CD14-positive monocyte (primary cell): ENCODE results near the gene SLC22A6. TPM values are rescaled to one million over a fixed set of nuclear protein-coding genes. Genes with fewer than 3 reads are reported as not detected.

Source experiments
- DNase-seq, 3 donors: peaks; one replicate each; pipeline ENCODE4 v3.0.0-alpha.2; 2011 to 2022
- H2AFZ ChIP-seq: 2 replicates; pipeline ENCODE4 v1.6.0; 2012; ENCODE audit warnings: mild to moderate bottlenecking, low read depth, low read length, inconsistent platforms; ENCODE audit not compliant: insufficient read depth, poor library complexity, severe bottlenecking
- H3K27ac ChIP-seq, 2 donors: 1 replicate in 1 of 2; 2 replicates in 1 of 2; pipeline ENCODE4 v1.5.1; 2012 to 2013; ENCODE audit warnings: low read length in 2 of 2, control low read depth in 1 of 2, inconsistent platforms in 1 of 2, low read depth in 1 of 2, mild to moderate bottlenecking in 1 of 2
- H3K27me3 ChIP-seq, 2 donors: one replicate each; pipeline versions ENCODE4 v1.6.0 to v1.6.1; 2011 to 2013; ENCODE audit warnings: low read length in 2 of 2; ENCODE audit not compliant: control insufficient read depth in 2 of 2, insufficient read depth in 2 of 2
- H3K36me3 ChIP-seq, 2 donors: replicated peaks in 1 of 2; 1 replicate in 1 of 2; 2 replicates in 1 of 2; pipeline versions ENCODE4 v1.5.1 to v1.6.1; 2012 to 2013; ENCODE audit warnings: low read length in 2 of 2, control low read depth in 1 of 2, inconsistent platforms in 1 of 2, mild to moderate bottlenecking in 1 of 2; ENCODE audit not compliant: insufficient read depth in 2 of 2, control insufficient read depth in 1 of 2
- H3K4me1 ChIP-seq, 2 donors: 1 replicate in 1 of 2; 2 replicates in 1 of 2; pipeline versions ENCODE4 v1.5.1 to v1.6.1; 2012 to 2013; ENCODE audit warnings: low read length in 2 of 2, control low read depth in 1 of 2, inconsistent platforms in 1 of 2, mild to moderate bottlenecking in 1 of 2, moderate library complexity in 1 of 2; ENCODE audit not compliant: insufficient read depth in 2 of 2, control insufficient read depth in 1 of 2
- H3K4me2 ChIP-seq: replicated peaks from 2 replicates; pipeline ENCODE3; 2012; ENCODE audit warnings: low read length, moderate library complexity, mild to moderate bottlenecking; ENCODE audit not compliant: poor library complexity, severe bottlenecking; ENCODE audit errors: extremely low read depth
- H3K4me3 ChIP-seq, 3 experiments: fragments of 200-600 bp in 1 of 3; sonication (generic) in 1 of 3; replicated peaks in 1 of 3; 1 replicate in 2 of 3; 2 replicates in 1 of 3; pipeline ENCODE4 v1.5.1; 2011 to 2013; ENCODE audit warnings: low read length in 3 of 3, mild to moderate bottlenecking in 3 of 3, control low read depth in 2 of 3, low read depth in 2 of 3, inconsistent platforms in 1 of 3, moderate library complexity in 1 of 3
- H3K79me2 ChIP-seq: 2 replicates; pipeline ENCODE4 v1.6.0; 2012; ENCODE audit warnings: mild to moderate bottlenecking, control low read depth, inconsistent platforms, low read length, moderate library complexity; ENCODE audit not compliant: insufficient read depth
- H3K9ac ChIP-seq: 2 replicates; pipeline ENCODE4 v1.6.0; 2017; ENCODE audit warnings: low read length, mild to moderate bottlenecking; ENCODE audit not compliant: insufficient read depth, poor library complexity, severe bottlenecking
- H3K9me3 ChIP-seq, 2 donors: replicated peaks in 1 of 2; 1 replicate in 1 of 2; 2 replicates in 1 of 2; pipeline versions ENCODE4 v1.5.1 to v1.6.1; 2012 to 2013; ENCODE audit warnings: low read length in 2 of 2, control low read depth in 1 of 2; ENCODE audit not compliant: control insufficient read depth in 1 of 2, insufficient read depth in 1 of 2
- H4K20me1 ChIP-seq: 2 replicates; pipeline ENCODE4 v1.6.0; 2012; ENCODE audit warnings: mild to moderate bottlenecking, low read length, control low read depth, moderate library complexity; ENCODE audit not compliant: insufficient read depth
- H3K27ac Mint-ChIP-seq, 7 donors: one replicate each; pipeline ENCODE4 v1.8.0; 2020; ENCODE audit warnings: mild to moderate bottlenecking in 7 of 7, mixed read lengths in 7 of 7, moderate library complexity in 6 of 7, inconsistent platforms in 2 of 7
- H3K27me3 Mint-ChIP-seq, 3 donors: one replicate each; pipeline ENCODE4 v1.8.0; 2021 to 2022; ENCODE audit warnings: low read depth in 3 of 3, mild to moderate bottlenecking in 3 of 3, mixed read lengths in 3 of 3, moderate library complexity in 3 of 3, inconsistent platforms in 1 of 3
- H3K36me3 Mint-ChIP-seq, 2 donors: one replicate each; pipeline ENCODE4 v1.8.0; 2020; ENCODE audit warnings: mixed read lengths in 2 of 2, inconsistent platforms in 1 of 2, mild to moderate bottlenecking in 1 of 2
- H3K4me1 Mint-ChIP-seq: one replicate; pipeline ENCODE4 v1.8.0; 2020; ENCODE audit warnings: mild to moderate bottlenecking, mixed read lengths
- H3K4me3 Mint-ChIP-seq, 2 donors: one replicate each; pipeline ENCODE4 v1.8.0; 2020; ENCODE audit warnings: mild to moderate bottlenecking in 2 of 2, mixed read lengths in 2 of 2, moderate library complexity in 1 of 2
- H3K9me3 Mint-ChIP-seq, 7 donors: one replicate each; pipeline ENCODE4 v1.8.0; 2020 to 2022; ENCODE audit warnings: mixed read lengths in 7 of 7, mild to moderate bottlenecking in 6 of 7, moderate library complexity in 6 of 7, inconsistent platforms in 2 of 7
- WGBS: methylation state at CpG from one replicate; pipeline ENCODE4 v1.1.5; 2013; ENCODE audit warnings: missing lambda C conversion rate; ENCODE audit not compliant: insufficient coverage; 5-methylcytosine and 5-hydroxymethylcytosine counted together
- intact Hi-C, 2 donors: fragments of 100-400 bp; cut with micrococcal nuclease; formaldehyde crosslinking; loops; one replicate each; pipeline versions ENCODE4 v1.15.0 to v1.15.1; 2023
- polyA plus RNA-seq, 3 donors: library from polyadenylated mRNA; depleted of rRNA in 1 of 3; unstranded in 2 of 3; stranded (reverse) in 1 of 3; fragments of 300-500 nt in 2 of 3; fragments of >200 nt in 1 of 3; fragmentation: Illumina TruSeq in 2 of 3; gene quantifications; 1 replicate in 2 of 3; 2 replicates in 1 of 3; pipeline ENCODE4 v1.2.3, GENCODE V29; 2012 to 2021
- TF ChIP-seq, protein P1 (sequence below): fragments of 200-600 bp; IDR thresholded peaks from one replicate; pipeline ENCODE4 v1.8.0; 2022; ENCODE audit warnings: antibody characterized with exemption, mild to moderate bottlenecking

SLC22A6 gene
- polyA plus RNA-seq, 3 donors: not detected

DNA sequence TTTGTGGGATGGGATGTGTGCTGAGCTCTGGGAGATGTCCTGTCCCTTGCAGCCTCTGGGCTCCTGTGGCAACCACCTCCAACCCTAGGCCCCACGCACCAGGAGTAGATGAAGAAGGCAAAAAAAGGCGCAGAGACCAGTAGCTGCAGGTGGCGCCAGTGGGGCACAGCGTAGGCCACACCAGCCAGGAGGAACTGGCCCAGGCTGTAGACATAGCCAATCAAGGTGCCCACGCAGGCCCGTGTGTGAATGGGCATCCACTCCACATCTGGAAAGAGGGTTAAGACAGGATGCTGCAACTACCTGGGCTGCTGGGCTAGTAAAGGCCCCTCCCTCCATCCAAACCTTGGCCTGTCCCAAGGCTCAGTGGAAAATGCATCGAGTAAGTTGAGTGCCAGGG, 3.0 kb downstream of the SLC22A6 start:
- H3K4me3 Mint-ChIP-seq: no peak overlapping the region

DNA sequence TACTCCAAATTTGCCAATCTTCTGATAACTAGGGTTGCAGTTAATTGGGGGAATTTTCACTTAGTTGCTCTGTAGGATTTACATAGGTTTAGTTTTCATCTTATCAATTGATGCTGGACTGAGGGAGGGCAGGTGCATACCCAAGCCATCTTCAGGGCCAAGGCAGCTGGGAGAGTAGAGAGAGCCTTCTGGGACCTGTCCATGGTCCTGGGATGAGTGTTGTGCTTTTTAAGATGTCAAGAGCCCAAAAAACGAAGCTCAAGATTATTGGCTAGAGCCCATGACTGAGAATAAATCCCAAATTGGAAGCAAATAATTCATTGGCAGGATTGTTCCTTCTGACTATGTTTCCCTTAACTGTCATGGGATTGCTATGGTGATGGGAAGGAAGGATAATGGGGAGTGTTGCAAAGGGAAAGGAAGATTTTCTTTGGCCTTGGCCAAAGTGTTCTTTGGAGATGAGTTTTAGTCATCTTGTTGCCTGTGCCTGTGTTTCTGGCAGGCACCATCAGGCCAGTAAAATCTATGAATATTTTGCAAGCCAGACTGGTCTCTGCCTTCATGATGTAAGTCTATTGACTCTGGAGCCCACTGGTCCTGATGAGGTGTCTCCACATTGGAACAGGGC, 4.5 kb downstream of the SLC22A6 start:
- Histone ChIP-seq H3K27ac (no peak overlapping the region), H3K4me2 (no peak overlapping the region), H3K9me3 (no peaks in the 10 kb centered on the region), H3K27me3 (no peaks in the 10 kb centered on the region), H3K4me3 (no peak overlapping the region), H3K79me2 (no peaks in the 10 kb centered on the region), H3K36me3 (no peaks in the 10 kb centered on the region), H2AFZ (no peak overlapping the region), H3K4me1 (no peaks in the 10 kb centered on the region), H4K20me1 (no peaks in the 10 kb centered on the region), H3K9ac (no peak overlapping the region)
- TF ChIP-seq, protein P1, sequence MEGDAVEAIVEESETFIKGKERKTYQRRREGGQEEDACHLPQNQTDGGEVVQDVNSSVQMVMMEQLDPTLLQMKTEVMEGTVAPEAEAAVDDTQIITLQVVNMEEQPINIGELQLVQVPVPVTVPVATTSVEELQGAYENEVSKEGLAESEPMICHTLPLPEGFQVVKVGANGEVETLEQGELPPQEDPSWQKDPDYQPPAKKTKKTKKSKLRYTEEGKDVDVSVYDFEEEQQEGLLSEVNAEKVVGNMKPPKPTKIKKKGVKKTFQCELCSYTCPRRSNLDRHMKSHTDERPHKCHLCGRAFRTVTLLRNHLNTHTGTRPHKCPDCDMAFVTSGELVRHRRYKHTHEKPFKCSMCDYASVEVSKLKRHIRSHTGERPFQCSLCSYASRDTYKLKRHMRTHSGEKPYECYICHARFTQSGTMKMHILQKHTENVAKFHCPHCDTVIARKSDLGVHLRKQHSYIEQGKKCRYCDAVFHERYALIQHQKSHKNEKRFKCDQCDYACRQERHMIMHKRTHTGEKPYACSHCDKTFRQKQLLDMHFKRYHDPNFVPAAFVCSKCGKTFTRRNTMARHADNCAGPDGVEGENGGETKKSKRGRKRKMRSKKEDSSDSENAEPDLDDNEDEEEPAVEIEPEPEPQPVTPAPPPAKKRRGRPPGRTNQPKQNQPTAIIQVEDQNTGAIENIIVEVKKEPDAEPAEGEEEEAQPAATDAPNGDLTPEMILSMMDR: no peak
- Mint-ChIP-seq H3K9me3 (peaks cover 0 to 3% (median 0%) of the 10 kb centered on the region in 7 donors), H3K4me1 (no peaks in the 10 kb centered on the region), H3K27me3 (peaks cover 9 to 13% (median 9%) of the 10 kb centered on the region in 3 donors), H3K27ac (no peak overlapping the region), H3K4me3 (no peak overlapping the region), H3K36me3 (no peaks in the 10 kb centered on the region)
- 67% methylated on average over 1 of the region's 1 CpG for WGBS
- intact Hi-C loops: no loop called here
- no peak for DNase-seq

More for the DNA sequence above, 3.0 kb downstream of the SLC22A6 start:
- DNase-seq: no peak
- no peak overlapping the region for H3K9ac ChIP-seq
- peaks cover 7 to 14% (median 9%) of the 10 kb centered on the region in 3 donors for H3K27me3 Mint-ChIP-seq
- H3K4me2 ChIP-seq: no peak overlapping the region
- no peaks in the 10 kb centered on the region for H3K36me3 Mint-ChIP-seq
- H4K20me1 ChIP-seq: no peaks in the 10 kb centered on the region
- TF ChIP-seq, protein P1: no peak
- H3K27me3 ChIP-seq: no peaks in the 10 kb centered on the region
- H3K4me1 Mint-ChIP-seq: no peaks in the 10 kb centered on the region
- no peak overlapping the region for H3K4me3 ChIP-seq
- no peak overlapping the region for H3K27ac Mint-ChIP-seq
- no peaks in the 10 kb centered on the region for H3K79me2 ChIP-seq
- 94% methylated on average over 6 of the region's 7 CpGs for WGBS
- no peaks in the 10 kb centered on the region for H3K9me3 ChIP-seq
- no peaks in the 10 kb centered on the region for H3K4me1 ChIP-seq
- intact Hi-C loops: no loop called here
- H3K9me3 Mint-ChIP-seq: peaks cover 0 to 3% (median 0%) of the 10 kb centered on the region in 7 donors
- H3K27ac ChIP-seq: no peak overlapping the region
- H2AFZ ChIP-seq: no peak overlapping the region
- no peaks in the 10 kb centered on the region for H3K36me3 ChIP-seq
